GM03348 (cell line): ENCODE measurements around the gene RIPOR3.
A peak's percentile ranks its signal among the peaks of the same experiment; 100 is the strongest.

ENCODE experiments used
- DNase-seq: peaks from one replicate; pipeline ENCODE4 v3.0.0; 2012; ENCODE audit warnings: low spot score

Gene RIPOR3, protein sequence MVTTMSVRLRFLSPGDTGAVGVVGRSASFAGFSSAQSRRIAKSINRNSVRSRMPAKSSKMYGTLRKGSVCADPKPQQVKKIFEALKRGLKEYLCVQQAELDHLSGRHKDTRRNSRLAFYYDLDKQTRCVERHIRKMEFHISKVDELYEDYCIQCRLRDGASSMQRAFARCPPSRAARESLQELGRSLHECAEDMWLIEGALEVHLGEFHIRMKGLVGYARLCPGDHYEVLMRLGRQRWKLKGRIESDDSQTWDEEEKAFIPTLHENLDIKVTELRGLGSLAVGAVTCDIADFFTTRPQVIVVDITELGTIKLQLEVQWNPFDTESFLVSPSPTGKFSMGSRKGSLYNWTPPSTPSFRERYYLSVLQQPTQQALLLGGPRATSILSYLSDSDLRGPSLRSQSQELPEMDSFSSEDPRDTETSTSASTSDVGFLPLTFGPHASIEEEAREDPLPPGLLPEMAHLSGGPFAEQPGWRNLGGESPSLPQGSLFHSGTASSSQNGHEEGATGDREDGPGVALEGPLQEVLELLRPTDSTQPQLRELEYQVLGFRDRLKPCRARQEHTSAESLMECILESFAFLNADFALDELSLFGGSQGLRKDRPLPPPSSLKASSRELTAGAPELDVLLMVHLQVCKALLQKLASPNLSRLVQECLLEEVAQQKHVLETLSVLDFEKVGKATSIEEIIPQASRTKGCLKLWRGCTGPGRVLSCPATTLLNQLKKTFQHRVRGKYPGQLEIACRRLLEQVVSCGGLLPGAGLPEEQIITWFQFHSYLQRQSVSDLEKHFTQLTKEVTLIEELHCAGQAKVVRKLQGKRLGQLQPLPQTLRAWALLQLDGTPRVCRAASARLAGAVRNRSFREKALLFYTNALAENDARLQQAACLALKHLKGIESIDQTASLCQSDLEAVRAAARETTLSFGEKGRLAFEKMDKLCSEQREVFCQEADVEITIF

DNA sequence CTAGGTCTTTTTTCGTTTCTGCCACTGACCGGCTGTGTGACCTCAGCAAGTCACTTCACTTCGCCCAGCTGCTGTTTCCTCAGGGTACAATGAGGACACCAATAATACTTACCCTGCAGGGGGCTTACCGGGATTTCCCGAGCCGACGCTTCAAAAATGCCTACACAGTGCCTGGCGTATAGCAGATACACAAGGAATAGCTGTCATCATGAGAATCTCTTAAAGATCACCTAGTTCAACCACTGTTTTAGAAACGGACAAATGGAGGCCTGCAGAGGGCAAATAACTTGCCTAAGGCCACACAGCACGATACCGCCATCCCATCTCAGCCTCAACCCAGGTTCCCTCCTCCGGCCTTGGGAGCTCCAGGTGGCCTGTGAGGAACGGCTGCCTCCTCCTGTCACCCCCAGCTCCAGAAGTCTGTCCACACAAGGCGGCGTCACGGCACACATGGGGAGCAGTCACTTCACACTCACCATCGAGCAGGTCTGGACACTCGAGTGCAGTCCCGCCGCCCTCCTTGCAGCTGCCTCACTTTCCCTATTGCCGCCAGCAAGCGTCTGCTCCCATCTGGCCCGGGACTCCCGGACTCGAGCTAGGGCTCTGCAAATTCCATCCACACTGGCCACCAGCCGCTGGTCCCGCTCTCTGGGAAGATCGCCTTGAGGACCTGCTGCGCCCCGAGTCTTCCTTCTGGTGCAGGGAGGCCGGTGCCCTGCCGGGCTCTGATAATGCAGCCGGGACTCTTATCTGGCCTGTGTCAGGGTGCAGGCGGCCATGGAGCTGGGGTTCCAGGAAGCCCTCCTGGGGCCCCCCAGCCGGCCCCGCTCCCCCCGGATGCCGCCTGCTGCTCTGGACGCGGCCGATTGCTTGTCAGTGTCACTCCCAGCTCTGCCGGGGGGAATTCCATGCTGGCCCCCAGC, at the start of gene RIPOR3:
RIPOR3 (minus strand) TSS at position 893 of the 923 bp plus-strand sequence; CDS start at position 479, 414 bp downstream.
- peak; percentile 64 for DNase-seq

DNA sequence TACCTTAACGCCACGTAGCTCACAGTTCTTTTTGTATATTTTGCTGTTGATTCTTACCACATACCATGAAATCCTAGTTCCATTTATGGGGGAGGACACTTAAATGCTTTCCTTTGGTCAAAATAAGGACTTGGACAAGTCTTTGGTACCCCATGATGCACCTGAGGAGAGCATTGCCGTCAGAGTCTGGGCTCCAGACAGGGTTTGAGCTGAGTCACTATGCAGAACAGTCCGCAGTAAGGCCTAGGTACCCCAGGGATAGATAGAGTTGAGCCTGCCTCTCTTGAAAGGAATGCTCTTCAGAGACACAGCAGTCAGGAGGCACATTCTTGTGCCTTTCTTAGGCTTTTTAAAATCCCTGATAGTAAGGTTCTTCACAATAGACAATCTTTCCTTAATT, 46.0 kb upstream of the RIPOR3 start:
- DNase-seq: no peak

DNA sequence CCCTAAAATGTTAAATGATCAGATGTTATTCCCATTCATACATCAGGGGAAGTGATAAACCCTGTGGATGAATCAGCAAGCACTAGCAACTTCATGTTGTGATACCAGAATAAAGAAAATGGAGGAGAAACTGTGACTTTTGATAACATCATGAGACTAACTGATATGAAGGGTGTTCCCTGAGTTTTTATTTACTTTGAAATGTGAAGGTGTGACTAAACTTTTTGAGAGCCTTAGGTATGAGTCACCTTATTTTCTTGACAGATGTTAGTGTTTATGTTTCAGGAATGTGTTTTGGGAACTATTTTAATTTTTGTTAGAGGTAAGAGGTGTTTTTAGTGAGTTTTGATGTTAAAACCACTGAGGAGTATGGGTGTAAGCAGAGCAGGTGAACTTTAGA, 44.5 kb upstream of the RIPOR3 start:
- DNase-seq: no peak

DNA sequence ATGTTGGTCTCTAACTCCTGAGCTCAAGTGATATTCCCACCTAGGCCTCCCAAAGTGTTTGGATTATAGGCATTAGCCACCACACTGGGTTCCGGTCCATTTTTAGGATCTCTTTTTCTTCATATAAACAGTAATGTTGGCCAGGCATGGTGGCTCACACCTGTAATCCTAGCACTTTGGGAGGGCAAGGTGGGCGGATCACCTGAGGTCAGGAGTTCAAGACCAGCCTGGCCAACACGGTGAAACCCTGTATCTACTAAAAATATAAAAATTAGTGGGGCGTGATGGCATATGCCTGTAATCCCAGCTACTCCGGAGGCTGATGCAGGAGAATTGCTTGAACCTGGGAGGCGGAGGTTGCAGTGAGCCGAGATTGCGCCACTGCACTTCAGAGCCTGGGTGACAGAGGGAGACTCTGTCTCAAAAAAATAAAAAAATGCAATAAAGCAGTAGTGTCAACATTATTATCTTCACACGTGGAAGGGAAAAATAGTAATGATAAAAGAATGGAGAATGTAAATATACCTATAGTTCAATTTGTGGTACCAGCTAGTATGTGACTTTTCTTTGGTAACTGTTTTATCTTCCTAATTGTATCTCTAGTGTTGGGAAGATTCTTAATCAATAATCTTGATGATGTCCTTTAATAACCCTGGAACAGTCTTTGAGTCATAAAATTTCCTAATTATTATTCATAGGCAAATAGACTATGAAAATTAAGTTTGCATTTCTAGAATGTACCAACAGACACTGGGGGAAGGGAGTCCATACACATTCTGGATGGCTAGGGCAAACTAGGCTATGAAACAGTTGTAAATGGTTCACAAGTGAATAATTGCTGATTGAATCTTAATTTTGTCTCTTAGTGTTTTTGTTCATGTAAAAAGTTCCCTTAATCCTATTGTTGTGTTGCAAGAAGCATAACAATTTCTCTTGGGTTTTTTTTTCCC, 43.7 kb upstream of the RIPOR3 start:
- no peak for DNase-seq

DNA sequence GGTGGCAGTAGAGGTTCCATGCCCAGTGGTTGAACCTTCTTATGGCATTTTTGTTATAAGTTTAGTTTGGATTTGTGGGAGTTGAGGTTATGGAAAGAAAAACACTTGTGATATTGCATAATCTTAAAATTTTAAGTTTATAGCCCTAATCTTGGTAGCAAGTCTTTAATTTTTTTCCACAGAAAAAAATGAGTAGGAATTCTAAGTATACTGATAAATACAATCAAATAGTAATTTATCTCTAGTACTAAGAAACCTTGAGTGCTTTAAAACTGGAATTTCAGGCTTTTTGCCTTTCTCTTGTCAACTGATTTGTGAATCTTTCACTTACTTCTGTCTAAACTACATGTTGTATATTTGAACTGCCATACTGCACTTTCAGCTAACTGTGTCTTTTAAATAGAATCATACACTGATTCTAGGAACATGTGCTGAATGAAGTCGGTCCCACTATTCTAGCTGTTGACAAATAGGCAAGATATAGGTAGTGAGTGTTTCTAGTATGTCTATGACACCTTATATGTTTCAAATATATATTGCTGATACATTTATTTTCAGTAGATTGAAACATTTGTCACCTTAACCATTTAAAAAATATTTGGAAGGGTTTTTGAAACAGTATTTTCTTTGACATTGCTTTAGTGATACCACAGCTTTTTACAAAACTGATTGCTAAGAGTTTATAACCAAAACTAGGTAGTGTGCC, 42.5 kb upstream of the RIPOR3 start:
- DNase-seq: no peak

DNA sequence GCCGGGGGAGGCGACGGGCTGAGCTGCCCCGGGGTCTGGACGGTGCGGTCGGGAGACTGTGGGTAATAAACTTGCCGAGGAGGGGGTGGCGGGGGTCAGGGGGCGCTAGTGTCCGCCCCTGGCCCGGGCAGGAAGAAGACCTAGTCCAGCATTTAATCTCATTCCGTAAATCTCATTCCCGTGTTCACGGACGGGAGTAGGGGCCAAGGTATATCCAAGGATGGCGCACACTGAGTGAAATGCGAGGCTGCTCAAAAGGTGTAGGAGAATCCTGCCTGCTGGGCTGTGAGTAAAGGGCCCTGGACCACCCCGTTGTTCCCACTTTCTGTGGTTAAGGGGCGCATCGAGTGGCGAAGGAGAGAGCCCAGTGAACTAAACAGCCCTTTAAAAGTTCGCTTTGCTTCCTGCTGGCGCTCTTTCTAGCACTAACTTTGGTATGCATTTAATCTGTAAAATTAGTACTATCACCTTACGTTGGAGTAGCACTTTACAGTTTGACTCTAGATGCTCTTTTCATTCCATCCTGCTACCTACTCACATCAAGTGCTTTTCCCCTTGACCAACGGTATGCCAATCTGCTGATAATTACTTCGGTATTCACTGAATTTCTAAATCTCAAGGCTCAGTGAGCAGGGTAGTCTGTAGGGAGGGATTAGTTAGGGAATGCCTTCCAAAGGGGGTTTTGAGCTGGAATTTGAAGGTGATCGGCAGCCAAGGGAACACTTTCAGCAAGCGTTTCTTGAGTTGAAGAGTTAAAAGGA, 40.8 kb upstream of the RIPOR3 start:
- no peak for DNase-seq

DNA sequence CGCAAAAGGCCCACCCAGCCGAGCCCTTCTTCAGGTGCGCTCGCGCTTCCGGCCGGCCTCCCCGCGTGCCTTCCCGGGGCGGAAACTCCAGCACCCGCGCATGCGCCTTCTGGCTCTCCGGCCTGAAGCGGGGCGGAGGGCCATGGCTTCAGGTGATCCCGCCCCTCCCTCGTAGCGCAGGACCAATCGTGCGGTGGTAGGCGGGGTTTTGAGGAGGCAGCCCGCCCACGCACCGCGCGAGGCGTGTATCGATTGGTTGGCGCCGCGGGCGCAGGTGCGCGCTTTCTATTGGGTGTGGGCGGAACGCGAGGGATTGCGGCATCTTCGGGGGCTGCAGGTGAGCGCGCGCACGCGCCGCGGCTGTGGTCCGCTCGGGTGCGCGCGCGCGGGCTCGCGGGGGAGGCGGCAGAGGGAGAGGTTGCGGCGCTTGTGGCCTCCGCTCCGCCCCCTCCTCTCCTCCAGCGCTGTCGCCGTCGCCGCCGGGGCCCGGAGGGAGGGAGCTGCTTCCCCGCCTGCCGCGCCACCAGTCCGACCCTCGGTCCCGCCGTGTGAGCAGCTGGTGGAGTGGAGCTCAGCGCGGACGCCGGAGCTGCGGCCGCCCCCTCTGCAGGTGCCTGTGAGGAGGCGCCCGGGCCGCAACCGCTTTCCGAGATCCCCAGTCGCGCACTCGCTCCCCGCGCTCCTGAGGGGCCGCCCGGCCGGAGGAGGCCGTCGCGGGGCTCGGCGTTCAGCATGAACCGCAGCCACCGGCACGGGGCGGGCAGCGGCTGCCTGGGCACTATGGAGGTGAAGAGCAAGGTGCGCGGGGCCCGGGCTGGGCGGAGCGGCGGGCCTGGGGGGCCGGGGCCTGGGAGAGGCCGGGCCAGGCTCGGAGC, 40.0 kb upstream of the RIPOR3 start, which contains the start of gene PARD6B:
PARD6B (plus strand) TSS at position 526 of the 875 bp plus-strand sequence; CDS start at position 733, 207 bp downstream.
- DNase-seq: peak; percentile 97

DNA sequence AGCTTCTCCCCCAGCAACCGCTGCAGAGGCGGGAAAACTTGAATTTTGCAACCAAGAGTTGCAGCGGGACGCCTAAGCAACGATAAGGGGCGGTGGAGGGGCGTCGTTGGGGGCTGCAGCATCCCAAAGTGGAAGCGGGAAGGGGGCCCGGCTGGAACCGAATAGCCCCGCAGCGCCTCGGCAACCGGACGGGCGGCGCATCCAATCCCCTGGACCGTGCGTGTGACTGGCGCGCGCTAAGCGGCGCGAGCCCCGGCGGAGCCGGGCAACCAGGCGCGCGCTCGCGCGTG, 39.4 kb upstream of the RIPOR3 start:
- no peak for DNase-seq

DNA sequence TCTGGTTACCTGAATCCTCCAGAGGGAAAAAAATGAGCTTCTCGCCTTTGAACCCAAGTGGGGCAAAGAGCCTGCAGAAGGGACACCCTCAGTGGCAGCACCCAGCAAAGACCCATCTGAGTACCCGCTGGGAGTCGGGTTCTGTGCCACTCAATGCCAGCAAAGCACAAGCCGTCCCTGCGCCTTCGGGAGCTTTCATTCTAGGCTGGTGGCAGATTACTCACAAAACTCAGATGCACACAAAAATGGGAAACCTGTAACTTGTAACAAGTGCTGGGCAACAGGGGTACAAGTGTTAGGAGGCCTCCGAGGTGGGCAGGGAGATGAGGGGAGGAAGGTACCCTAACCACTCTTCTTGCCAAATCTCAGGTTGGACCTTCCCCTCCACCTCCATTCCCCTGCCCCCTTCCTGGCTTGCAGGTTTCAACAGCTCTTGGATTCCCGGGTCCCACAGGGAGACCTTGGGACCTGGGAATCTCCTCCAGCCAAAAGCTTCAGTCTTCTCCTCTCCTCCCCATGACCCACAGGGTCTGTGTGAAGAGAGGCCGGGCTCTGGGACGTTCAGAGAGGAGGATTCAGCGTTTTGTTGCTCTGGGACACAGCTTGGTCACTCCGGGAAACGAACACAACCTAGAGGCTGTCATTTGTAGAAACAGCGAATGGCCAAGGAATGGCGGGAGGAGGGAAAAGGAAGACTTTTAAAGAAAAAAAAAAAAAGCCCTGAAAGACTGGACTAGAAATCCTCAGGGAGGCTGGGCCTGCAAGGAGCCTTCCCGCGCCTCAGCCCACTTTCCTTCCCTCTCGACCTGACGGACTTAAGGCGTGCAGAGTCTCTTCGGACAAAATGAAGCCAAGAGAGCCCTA, 38.8 kb upstream of the RIPOR3 start:
- DNase-seq: peak; percentile 41

DNA sequence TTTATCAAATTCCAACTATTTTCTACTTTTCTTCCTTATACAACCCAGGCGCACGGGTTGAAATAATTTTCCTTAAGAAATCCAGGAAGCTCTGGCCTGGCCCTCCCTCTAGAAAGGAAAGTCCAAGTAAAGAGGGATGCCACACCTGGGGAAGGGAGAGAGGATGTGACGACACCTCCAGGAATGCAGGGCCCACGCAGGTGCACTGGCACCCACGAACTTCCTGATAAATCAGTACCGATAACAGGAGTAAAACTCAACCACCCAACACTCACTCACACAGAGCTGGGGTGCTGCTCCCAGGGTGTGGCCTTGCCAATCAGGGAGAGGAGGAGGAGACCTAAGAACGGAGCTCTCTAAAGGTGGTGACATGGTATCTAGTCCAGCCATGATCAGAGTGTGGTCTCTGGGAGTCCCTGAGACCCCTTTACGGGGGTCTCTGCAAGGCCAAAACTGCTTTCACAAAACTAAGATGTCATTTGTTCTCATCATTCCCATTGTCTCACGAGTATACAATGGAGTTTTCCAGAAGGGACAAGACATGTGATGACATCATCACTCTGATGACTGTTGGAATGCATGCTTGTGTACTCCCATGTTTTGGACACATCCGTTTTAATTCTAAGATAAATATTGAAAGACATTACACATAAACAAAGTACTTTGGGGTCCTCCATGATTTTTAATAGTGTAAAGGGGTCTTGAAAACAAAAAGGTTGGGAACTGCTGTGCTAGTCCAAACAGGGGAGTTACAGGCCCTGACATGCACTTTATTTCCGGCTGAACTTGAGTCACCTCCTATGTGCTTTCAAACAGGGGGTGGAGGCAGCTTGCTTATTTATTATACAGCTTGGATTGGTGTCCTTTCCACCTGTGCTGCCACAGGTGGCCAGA, 37.9 kb upstream of the RIPOR3 start:
- no peak for DNase-seq

DNA sequence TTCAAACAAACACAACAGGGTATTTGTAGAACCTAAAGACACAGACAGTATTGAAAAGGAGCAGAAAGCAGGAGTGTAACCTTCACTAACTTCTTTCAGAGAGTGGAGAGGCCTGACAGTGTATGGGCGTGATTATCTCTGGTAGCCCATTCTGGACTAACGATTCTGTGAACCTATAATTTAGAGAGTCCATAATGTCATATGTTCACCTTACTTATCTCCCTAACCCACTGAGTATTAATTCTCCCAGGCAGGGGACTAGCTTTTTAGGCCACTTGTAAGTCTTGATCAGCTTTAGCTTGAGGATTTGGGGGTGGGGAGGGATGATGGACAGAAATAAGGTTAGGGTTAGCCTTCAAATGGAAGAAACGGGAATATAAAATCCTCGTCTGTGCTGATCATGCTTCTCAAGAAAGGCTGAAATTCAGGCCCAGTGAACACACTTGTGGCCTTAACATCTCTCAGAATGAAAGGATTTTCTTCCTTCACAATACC, 37.2 kb upstream of the RIPOR3 start:
- DNase-seq: no peak

DNA sequence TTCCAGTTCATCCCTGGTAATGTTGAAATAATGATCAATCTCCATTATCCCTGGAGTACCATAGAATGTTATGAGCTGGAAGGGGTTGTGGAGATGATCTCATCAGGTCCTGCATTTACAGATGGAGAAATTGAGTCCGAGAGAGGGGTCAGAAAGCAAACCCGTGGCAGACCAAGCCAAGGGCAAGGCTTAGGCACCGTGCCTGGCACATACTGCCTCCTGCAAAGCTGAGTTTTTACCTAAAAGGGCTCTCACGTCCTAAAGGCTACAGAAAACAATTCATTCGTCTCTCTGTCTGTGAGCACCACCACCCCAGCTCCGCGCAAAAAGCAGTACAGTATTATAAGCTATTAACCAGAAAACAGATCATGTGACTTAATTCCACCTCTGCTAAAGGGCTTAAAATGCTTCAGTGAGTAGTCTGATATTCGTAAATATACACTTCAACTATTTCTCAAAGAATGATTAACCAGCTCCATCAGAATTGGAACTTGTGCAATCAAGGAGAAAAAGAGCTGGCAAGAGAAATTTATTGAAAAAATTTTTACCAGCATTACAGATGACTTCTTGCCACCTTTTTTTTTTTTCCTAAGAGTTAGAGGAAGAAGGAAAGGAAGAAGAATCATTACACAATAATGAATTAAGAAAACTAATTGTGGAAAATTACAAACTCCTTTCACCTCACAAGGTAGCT, 36.6 kb upstream of the RIPOR3 start:
- no peak for DNase-seq

DNA sequence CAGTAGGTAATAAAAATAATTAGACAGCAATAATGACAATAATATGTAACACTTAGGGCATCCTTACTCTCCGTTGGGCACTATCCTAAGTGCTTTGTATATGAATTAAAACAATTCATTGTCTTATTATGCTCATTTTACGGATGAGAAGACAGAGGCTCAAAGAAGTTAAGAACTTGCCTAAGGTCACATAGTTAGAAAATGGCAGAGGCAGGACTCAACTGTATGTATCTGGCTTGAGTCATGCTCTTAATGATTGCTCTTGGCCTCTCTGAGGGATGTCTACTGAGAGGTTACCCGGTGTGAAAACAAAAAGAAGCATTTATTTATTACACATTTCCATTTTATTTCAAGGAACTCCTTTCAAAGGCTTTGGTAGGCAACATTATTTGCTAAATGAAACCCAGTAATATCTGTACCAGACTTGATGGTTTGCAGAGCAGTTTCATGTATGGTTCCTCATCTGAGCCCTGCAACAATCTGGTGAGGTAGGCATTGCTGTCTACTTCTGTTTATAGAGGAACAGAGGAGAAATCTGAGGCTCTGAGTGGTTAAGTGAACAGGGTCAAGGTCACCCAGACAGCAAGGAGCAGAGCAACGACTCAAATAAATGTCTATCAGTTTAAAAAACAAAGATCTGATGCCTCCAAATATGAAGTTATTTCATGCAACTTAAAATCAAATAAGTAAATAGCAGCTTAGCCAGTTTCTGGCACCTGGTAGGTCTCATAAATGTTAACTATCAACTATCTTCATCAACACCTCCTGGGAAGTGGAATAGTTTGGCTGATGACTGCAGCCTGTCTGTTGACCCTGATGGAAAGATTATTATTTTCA, 35.8 kb upstream of the RIPOR3 start:
- DNase-seq: no peak

DNA sequence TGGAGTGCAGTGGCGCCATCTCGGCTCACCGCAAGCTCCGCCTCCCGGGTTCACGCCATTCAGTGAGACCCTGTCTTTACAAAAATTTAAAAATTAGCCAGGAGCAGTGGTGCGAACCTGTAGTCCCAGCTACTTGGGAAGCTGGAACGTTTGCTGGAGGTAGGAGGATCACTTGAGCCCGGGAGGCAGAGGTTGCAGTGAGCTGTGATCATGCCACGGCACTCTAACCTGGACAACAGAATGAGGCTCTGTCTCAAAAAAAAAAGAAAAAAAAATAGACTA, 34.3 kb upstream of the RIPOR3 start:
- DNase-seq: no peak
